Hematopoietic multipotent progenitor cell treated with erythropoietin and hydrocortisone succinate and interleukin-3 and kit ligand, for 17 days (in vitro differentiated cells): ENCODE measurements around the gene PLXND1.
"Not testable (repeated sequence)": the region's sequence is repeated elsewhere in the genome, so short reads cannot be mapped to it uniquely, and the experiment has no call there.

Experiments
- DNase-seq: peaks from one replicate; pipeline ENCODE4 v3.0.0-alpha.2; 2015; ENCODE audit warnings: low spot score

The PLXND1 gene

GRCh38 chr3:129549006-129549800 is 57.3 kb downstream of the PLXND1 start:
- DNase-seq = no peak

- no peak for DNase-seq
Measured at GRCh38 chr3:129548104-129548965, 58.1 kb downstream of the PLXND1 start.

- no peak for DNase-seq
Measured at GRCh38 chr3:129547241-129547640, 59.2 kb downstream of the PLXND1 start.

GRCh38 chr3:129545951-129546350 is 60.5 kb downstream of the PLXND1 start:
- not testable (repeated sequence) for DNase-seq

GRCh38 chr3:129543999-129544398 is 62.5 kb downstream of the PLXND1 start:
- DNase-seq = no peak

- DNase-seq = no peak
Measured at GRCh38 chr3:129543156-129543790, 63.2 kb downstream of the PLXND1 start, which contains the start of gene H1-8. Gene H1-8 (plus strand): TSS chr3:129543175. CDS start chr3:129543219, 44 bp downstream.

- no peak for DNase-seq
Measured at GRCh38 chr3:129542747-129543146, 63.7 kb downstream of the PLXND1 start.

- no peak for DNase-seq
Measured at GRCh38 chr3:129540776-129541516, 65.5 kb downstream of the PLXND1 start.

GRCh38 chr3:129539206-129539605 is 67.3 kb downstream of the PLXND1 start:
- no peak for DNase-seq

GRCh38 chr3:129536804-129537203 is 69.7 kb downstream of the PLXND1 start:
- no peak for DNase-seq

GRCh38 chr3:129536374-129536667 is 70.2 kb downstream of the PLXND1 start:
- DNase-seq = no peak

GRCh38 chr3:129535075-129535474 is 71.4 kb downstream of the PLXND1 start:
- no peak for DNase-seq

GRCh38 chr3:129534428-129535027 is 71.9 kb downstream of the PLXND1 start:
- no peak for DNase-seq

- no peak for DNase-seq
Measured at GRCh38 chr3:129533406-129533805, 73.1 kb downstream of the PLXND1 start.

GRCh38 chr3:129532261-129532660 is 74.2 kb downstream of the PLXND1 start:
- DNase-seq = no peak

- DNase-seq = no peak
Measured at GRCh38 chr3:129531699-129532098, 74.8 kb downstream of the PLXND1 start.

- DNase-seq = no peak
Measured at GRCh38 chr3:129530821-129531220, 75.7 kb downstream of the PLXND1 start.

- no peak for DNase-seq
Measured at GRCh38 chr3:129530251-129530791, 76.2 kb downstream of the PLXND1 start.

- no peak for DNase-seq
Measured at GRCh38 chr3:129529436-129530210, 76.9 kb downstream of the PLXND1 start.

GRCh38 chr3:129528589-129529100 is 77.8 kb downstream of the PLXND1 start, which contains the start of gene RHO:
Gene RHO (plus strand): TSS chr3:129528639. CDS start chr3:129528734, 95 bp downstream.
- DNase-seq = no peak
